ENCODE data around the gene TRAF5. TPM values are rescaled to one million over a fixed set of nuclear protein-coding genes. Genes with fewer than 3 reads are reported as not detected.

Gene TRAF5
- 14.0 and 17.9 TPM in 2 replicates for total RNA-seq (ENCODE audit: low replicate concordance)
- long read RNA-seq, transcript TRAF5-201 (11 exons, 3,972 nt): major isoform, 12 of 23 reads
- long read RNA-seq, partial matches to known transcripts: 8 of 23 reads
- long read RNA-seq, other reads (novel, unspliced or antisense): 3 of 23 reads

GRCh38 chr1:211326528-211327345 is at the start of gene TRAF5:
TRAF5 (plus strand) TSS chr1:211326833; CDS start chr1:211353240, 26,407 bp downstream.
- peak within 1 kb of the TSS; percentile 70 for H3K27ac Mint-ChIP-seq
- no peaks in the 10 kb centered on the region for H3K9me3 Mint-ChIP-seq
- H3K27me3 Mint-ChIP-seq: peaks cover 18% of the 10 kb centered on the region
- H3K4me1 Mint-ChIP-seq (ENCODE audit: unreplicated experiment): peaks cover 40% of the 10 kb centered on the region
- peak; percentile 79 for DNase-seq (ENCODE audit: extremely low spot score, unreplicated experiment)
- no peaks in the 10 kb centered on the region for H3K36me3 Mint-ChIP-seq
- TF ChIP-seq, protein P1, sequence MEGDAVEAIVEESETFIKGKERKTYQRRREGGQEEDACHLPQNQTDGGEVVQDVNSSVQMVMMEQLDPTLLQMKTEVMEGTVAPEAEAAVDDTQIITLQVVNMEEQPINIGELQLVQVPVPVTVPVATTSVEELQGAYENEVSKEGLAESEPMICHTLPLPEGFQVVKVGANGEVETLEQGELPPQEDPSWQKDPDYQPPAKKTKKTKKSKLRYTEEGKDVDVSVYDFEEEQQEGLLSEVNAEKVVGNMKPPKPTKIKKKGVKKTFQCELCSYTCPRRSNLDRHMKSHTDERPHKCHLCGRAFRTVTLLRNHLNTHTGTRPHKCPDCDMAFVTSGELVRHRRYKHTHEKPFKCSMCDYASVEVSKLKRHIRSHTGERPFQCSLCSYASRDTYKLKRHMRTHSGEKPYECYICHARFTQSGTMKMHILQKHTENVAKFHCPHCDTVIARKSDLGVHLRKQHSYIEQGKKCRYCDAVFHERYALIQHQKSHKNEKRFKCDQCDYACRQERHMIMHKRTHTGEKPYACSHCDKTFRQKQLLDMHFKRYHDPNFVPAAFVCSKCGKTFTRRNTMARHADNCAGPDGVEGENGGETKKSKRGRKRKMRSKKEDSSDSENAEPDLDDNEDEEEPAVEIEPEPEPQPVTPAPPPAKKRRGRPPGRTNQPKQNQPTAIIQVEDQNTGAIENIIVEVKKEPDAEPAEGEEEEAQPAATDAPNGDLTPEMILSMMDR (conservative IDR thresholded peaks at IDR 0.05): no peak
- peak within 1 kb of the TSS; percentile 93 for H3K4me3 Mint-ChIP-seq

- Mint-ChIP-seq H3K27me3 (no peaks in the 10 kb centered on the region), H3K27ac (no peak overlapping the region), H3K4me3 (no peak overlapping the region), H3K4me1 (ENCODE audit: unreplicated experiment) (no peaks in the 10 kb centered on the region), H3K9me3 (no peaks in the 10 kb centered on the region), H3K36me3 (peaks cover 13% of the 10 kb centered on the region)
- no peak for DNase-seq (ENCODE audit: extremely low spot score, unreplicated experiment)
- TF ChIP-seq, protein P1 (conservative IDR thresholded peaks at IDR 0.05): no peak
These were observed 47.3 kb upstream of the TRAF5 start for GRCh38 chr1:211279340-211279739.

GRCh38 chr1:211280910-211281309 is 45.7 kb upstream of the TRAF5 start:
- no peaks in the 10 kb centered on the region for H3K27me3 Mint-ChIP-seq
- TF ChIP-seq, protein P1 (conservative IDR thresholded peaks at IDR 0.05): no peak
- no peak overlapping the region for H3K27ac Mint-ChIP-seq
- H3K9me3 Mint-ChIP-seq: no peaks in the 10 kb centered on the region
- H3K36me3 Mint-ChIP-seq: peaks cover 24% of the 10 kb centered on the region
- H3K4me3 Mint-ChIP-seq: no peak overlapping the region
- H3K4me1 Mint-ChIP-seq (ENCODE audit: unreplicated experiment): no peaks in the 10 kb centered on the region
- no peak for DNase-seq (ENCODE audit: extremely low spot score, unreplicated experiment)

GRCh38 chr1:211281320-211282022 is 45.2 kb upstream of the TRAF5 start:
- Mint-ChIP-seq H3K27ac (no peak overlapping the region), H3K27me3 (no peaks in the 10 kb centered on the region), H3K9me3 (no peaks in the 10 kb centered on the region), H3K36me3 (peaks cover 26% of the 10 kb centered on the region), H3K4me1 (ENCODE audit: unreplicated experiment) (no peaks in the 10 kb centered on the region), H3K4me3 (no peak overlapping the region)
- TF ChIP-seq, protein P1 (conservative IDR thresholded peaks at IDR 0.05): no peak
- DNase-seq (ENCODE audit: extremely low spot score, unreplicated experiment): no peak

DNA sequence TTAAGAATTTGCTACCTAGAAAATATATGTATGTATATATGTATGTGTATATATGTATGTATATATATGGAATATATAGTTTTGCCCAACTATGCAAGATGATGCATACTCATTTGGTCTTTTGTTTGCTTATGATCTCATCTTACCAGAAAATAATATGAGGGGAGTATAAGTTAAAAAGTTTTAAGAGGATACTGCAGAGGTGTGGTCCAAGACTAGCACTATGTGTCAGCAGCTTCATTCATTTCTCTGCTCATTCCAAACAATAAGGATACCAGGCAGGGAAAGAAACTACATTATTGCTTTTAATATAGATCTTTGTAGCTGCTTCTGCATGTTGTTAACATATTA is 44.6 kb upstream of the TRAF5 start:
- TF ChIP-seq, protein P1 (conservative IDR thresholded peaks at IDR 0.05): no peak
- H3K4me3 Mint-ChIP-seq: no peak overlapping the region
- H3K36me3 Mint-ChIP-seq: peaks cover 30% of the 10 kb centered on the region
- no peaks in the 10 kb centered on the region for H3K4me1 Mint-ChIP-seq (ENCODE audit: unreplicated experiment)
- no peak overlapping the region for H3K27ac Mint-ChIP-seq
- no peaks in the 10 kb centered on the region for H3K27me3 Mint-ChIP-seq
- DNase-seq (ENCODE audit: extremely low spot score, unreplicated experiment): no peak
- no peaks in the 10 kb centered on the region for H3K9me3 Mint-ChIP-seq
